NT2/D1 (cell line): ENCODE results near the gene ANKRD9.

Experiments used
- SUZ12 ChIP-seq: IDR thresholded peaks from 2 replicates; pipeline ENCODE4 v1.6.1; 2011; ENCODE audit not compliant: insufficient read length, insufficient read depth; ENCODE audit errors: extremely low read depth
- YY1 ChIP-seq: IDR thresholded peaks from 2 replicates; pipeline ENCODE4 v1.6.1; 2011; ENCODE audit not compliant: insufficient read length, insufficient read depth
- ZNF274 ChIP-seq: IDR thresholded peaks from 2 replicates; pipeline ENCODE4 v1.6.1; 2011; ENCODE audit warnings: mild to moderate bottlenecking, low read depth, low read length

DNA sequence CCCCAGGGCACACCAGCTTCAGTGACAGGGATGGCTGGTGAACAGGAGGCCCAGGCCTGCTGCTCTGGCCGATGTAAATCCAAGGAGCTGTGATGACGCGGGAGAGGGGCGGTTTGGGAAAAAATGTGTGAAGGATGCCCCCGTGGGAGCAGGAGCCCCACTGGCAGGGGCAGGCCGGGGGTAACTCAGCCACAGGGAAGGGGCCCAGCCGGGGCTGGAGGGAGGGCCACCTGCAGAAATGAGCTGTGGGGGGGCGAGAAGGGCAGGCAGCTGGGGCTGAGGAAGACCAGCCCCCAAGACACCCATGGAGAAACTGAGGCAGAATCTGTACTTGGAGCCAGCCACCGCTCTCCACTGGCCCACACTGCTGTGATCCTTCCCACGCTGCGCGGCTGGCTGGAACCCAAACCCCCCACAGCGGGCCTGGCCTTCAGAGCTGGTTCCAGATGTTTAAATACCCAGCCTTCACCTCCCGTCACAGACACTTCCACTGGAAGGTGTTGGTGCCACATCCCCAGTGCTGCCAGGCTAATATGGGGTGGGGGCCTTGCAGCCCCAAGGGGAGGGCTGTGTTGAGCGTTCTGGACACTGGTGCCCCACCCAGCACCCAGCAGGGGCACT lies 28.5 kb upstream of the ANKRD9 start:
- no peak for TF ChIP-seq YY1
- no peak for TF ChIP-seq SUZ12
- no peak for TF ChIP-seq ZNF274
